T1000 (cell line): ENCODE results near the gene FRRS1.
"Not testable (repeated sequence)": the region's sequence is repeated elsewhere in the genome, so short reads cannot be mapped to it uniquely, and the experiment has no call there.

Source experiments
- DNase-seq: peaks from one replicate; lab custom pipeline; 2025; ENCODE audit warnings: mixed read lengths; lab: John Stamatoyannopoulos, UW

The FRRS1 gene, protein sequence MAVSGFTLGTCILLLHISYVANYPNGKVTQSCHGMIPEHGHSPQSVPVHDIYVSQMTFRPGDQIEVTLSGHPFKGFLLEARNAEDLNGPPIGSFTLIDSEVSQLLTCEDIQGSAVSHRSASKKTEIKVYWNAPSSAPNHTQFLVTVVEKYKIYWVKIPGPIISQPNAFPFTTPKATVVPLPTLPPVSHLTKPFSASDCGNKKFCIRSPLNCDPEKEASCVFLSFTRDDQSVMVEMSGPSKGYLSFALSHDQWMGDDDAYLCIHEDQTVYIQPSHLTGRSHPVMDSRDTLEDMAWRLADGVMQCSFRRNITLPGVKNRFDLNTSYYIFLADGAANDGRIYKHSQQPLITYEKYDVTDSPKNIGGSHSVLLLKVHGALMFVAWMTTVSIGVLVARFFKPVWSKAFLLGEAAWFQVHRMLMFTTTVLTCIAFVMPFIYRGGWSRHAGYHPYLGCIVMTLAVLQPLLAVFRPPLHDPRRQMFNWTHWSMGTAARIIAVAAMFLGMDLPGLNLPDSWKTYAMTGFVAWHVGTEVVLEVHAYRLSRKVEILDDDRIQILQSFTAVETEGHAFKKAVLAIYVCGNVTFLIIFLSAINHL

DNA sequence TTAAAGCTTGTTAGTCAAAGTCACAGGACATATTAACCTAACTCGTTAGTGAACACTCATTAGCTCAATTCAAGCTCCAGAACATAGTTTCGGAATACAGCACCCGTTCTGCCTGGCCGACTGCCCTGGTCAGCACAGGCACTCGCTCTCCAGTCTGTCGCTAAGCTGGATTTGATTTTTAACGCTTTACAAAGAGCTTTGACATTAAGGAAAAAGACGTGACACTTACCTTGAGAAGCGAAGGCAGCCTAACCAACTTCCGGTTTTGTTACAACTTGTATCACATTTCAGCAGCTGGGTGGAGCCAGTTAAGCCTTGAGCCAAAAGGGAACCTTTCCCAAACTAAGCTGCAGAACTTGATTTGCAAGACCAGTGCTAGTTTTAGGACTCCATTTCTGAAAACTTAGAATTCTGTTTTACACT is at the start of gene FRRS1:
Gene FRRS1, minus strand, starts transcription at position 258 of the 423 bp plus-strand sequence. CDS start 17,867 bp downstream, outside the sequence.
- peak; percentile 15 for DNase-seq

DNA sequence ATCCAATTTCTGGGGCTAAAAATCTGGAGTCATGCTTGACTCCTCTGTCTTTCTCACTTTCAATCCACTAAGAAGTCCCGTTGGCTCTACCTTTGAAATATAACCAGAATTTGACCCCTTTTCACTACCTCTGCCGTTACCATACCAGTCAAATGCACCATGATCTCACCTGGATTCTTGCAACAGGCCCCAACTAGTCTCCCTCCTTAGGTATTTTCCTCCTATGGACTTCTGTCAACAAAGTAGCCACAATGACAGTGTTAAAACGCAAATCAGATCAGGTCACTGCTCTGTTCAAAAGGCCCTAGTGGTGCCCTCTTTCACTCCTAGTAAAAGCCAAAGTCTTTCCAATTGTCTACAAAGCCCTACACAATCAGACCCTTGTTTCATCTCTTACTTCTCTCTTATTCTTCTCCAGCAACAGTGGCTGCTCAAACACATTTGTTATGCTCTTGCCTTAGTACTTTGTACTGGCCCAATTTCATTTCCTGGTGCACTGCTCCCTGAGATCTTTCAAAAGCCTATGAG is 48.0 kb upstream of the FRRS1 start:
- no peak for DNase-seq

DNA sequence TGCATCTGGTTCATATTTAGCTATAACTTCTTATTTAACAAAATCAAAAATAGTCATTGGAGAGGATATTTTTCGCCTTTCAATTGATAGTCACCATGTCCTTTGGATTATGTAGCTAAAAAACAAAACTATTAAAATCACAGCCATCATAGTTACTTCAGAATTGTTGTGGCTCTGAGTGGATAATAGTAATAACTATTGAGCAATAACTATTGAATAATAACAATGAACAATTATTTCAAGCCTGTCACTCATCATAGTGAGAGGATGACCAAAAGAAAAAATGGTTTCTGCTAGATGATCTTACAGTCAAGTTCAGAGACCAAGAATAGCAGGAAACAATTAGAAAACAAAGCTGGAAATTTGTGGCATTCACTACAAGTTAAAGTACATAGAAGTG is 45.3 kb upstream of the FRRS1 start:
- no peak for DNase-seq

DNA sequence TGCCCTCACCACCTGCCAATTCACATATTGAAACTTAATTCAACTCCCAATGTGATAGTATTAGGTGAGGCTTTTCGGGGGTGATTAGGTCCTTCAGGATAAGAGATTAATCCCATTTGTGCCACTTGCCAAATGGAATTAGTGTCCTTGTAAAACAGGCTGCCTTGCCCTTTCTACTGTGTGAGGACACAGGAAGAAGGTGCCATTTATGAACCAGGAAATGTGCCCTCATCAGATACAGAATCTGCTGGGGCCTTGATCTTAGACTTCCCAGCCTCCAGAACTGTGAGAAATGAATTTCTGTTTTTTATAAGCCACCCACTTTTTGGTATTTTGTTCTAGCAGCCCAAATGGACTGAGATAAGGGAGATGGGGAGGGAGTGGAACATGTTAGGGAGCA is 44.6 kb upstream of the FRRS1 start:
- DNase-seq = no peak

DNA sequence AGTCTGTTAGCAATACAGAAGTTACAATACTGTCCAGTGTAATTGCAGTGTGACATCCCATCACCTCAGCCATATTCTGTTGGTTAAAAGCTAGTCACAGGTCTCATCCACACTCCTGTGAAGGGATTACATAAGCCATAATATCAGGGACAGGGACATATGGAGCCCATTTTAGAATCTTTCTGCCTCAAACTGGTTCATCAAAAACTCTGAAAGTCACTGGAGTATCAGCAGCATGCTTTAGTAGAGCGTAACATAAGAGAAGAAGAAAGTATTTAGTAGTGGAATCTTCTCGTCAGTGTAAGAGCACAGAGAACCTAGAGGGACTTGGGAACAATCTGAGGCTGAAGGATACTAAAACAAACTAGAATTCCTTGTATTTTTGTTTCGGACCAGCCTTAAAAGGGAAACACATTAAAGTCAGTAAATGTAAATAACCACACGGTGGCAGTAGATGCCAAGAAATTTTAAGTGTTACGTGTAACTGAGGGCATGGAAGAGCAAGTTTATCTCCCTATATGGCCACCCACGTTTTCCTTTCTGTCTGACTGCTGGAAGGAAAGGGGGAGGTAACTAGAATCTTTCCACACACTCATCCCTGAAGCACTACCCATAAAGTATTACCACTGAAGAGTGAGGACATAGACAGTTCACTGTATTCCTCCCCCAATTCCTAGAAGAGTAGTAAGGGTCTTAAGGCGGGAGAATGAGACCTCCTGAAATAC is 42.1 kb upstream of the FRRS1 start:
- DNase-seq = peak; percentile 38

DNA sequence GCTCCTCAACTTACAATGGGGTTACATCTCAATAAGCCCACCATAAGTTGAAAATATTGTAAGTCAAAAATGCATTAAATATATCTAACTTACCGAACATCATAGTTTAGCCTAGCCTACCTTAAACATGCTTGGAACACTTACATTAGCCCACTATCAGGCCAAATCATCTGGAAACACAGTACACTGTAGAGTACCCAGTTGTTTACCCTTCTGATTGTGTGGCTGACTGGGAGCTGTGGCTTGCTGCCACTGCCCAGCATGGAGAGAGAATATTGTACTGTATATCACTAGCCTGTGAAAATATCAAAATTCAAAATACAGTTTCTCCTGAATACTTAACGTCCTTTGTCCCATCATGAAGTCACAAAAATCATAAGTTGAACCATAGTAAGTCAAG is 40.4 kb upstream of the FRRS1 start:
- DNase-seq = no peak

DNA sequence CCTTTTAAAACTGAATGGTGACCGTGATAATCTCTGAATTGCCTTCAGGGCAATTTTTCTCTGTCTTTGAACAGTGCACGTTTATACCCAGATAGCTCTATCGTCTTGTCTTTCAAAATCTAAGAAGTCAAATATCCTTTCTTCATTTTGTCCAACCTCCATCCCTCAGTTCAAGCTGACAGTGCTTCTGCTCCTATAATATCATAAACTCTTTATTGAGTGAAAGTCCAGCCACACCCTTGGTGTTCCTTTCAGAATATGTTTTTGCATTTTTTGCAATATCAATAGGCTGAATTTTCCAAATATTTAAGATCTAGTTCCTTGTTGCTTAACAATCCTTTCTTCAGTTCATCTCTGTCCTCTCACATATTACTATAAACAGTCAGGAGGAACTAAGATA is 35.1 kb upstream of the FRRS1 start:
- no peak for DNase-seq

DNA sequence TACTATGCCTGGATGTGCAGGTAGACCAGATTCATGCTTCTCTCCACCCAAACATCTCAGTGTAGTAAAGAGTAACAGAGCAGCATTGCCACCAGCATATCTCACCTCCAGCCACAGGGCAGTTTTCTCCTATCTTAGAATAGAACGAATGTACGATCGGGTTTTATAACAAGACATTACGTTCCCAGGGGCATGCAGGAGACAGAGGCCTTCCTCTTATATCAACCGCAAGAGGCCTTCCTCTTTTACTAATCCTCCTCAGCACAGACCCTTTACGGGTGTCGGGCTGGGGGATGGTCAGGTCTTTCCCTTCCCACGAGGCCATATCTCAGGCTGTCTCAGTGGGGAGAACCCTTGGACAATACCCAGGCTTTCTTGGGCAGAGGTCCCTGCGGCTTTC is 27.4 kb upstream of the FRRS1 start:
- DNase-seq = not testable (repeated sequence)

DNA sequence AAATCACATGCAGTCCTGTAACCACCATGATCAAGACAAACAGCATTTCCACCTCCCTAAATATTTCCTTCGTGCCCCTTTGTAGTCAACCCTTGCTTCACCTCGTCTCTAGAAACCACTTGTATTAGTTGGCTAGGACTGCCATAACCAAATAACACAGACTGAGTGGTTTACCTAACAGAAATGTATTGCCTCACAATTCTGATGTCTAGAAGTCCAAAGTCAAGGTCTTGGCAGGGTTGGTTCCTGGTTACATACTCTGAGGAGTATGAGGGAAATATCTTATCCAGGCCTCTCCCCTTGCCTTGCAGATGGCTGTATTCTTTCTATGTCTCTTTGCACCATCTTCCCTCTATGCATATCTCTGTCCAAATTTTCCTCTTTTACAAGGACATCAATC is 23.3 kb upstream of the FRRS1 start:
- no peak for DNase-seq

DNA sequence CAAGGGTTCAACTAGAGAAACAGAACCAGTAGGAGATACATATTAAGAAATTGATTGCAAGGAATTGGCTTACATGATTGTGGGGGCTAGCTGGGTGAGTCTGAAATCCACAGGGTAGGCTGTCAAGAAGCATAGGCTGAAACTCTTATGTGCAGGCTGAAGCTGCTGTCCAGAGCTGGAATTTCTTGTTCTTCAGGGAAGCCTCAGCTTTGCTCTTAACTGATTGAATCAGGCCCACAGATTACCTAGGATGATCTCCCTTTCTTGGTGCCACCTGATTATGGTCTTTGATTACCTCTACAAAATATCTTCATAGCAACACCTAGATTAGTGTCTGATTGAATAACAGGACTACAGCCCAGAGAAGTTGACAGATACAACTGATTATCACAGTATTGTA is 22.5 kb upstream of the FRRS1 start:
- no peak for DNase-seq

DNA sequence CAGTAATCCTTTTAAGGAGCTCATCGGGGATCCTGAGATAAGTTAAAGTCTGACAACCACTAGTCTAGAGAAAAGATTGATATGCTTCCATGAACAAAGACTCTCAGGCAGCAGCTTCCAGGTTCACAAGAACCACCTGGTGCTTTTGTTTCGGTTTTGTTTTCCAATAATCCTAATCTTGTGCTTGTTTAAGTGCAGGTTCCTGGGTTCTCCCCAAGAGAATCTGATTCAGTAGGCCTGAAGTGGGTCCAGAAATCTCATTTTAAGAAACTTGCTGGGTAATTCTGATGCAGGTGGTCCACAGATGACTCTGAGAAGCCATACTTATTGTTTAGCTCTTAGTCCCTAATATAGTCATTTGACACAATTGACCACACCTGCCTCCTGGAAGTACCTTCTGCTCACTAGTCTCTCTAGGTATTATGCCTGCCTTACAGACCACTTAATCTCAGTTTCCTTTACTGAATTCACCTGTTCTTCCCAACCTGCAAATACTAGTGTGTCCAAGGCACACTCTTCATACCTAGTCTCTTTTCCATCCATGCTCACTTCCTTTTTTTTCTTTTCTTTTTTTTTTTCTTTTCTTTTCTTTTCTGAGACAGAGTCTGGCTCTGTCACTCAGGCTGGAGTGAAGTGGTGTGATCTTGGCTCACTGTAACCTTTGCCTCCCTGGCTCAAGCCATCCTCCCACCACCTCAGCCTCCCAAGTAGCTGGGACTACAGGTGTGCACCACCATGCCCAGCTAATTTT is 20.5 kb upstream of the FRRS1 start:
- DNase-seq = no peak

DNA sequence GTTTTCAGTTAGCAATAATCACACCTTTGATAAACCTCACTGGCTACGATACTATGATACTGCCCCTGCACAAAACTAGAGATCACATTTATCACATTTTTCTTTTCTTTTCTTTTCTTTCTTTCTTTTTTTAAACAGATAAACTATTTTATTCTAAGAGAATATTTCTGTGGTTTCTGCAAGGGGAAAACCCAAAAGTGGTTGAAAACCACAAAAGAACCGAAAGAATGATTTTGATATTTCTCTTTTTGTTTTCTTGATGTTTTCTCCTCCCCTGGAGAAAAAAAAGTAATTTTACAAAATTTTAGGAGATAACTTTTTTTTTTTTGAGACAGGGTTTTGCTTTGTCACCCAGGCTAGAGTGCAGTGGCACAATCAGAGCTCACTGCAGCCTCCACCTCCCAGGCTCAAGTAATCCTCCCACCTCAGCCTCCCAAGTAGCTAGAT is 18.4 kb upstream of the FRRS1 start:
- DNase-seq = no peak

DNA sequence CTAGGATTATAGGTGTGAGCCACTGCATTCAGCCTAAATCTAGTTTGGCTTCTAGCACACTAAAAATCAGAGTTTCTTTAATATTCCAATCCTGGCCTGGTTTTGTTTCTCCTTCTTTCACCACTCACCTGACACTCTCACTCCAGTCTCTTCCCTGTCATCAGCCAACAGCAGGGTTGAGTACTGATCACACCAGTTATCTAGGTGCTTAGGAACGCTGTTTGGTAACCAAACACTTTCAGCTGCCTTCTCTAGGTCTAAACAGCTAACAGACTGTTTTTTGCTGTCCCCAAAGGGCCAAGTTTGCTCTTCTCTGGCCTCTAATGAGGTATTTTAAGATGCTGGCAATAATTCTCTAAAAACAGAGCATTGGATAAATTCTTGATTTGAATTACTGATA is 17.7 kb upstream of the FRRS1 start:
- DNase-seq = no peak

DNA sequence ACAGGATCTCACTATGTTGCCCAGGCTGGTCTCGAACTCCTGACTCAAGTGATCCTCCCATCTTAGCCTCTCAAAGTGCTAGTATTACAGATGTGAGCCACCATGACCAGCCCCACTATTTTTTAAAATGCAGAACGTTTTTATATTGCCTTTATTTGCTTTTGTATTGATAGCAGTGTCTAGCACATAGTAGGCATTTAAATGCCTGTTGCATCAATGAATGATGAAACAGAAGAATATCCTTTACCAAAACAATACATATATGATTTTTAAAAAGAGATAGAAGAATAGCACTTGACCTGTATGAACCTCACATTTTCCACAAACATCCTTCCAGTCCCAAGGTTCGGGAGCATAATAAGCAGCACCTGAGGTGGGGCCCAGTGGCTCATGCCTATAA is 16.5 kb upstream of the FRRS1 start:
- no peak for DNase-seq

DNA sequence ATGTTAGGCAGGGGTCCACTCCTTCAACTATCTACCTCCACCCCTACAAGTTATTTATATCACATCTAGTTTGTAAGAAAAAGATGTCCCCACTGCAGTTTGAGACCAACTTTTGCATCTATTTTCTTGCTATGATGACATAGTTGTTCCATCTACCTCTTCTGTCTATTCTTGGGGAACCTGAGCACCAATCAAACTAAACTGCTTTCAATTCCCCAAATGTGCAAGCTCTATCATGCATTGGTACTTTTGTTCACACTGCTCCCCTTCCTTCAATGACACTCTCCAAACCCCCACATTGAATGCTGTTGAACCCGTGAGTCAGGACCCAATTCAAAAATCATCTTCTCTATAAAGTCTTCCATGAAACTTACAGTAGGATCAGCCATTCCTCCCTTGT is 16.0 kb upstream of the FRRS1 start:
- no peak for DNase-seq

DNA sequence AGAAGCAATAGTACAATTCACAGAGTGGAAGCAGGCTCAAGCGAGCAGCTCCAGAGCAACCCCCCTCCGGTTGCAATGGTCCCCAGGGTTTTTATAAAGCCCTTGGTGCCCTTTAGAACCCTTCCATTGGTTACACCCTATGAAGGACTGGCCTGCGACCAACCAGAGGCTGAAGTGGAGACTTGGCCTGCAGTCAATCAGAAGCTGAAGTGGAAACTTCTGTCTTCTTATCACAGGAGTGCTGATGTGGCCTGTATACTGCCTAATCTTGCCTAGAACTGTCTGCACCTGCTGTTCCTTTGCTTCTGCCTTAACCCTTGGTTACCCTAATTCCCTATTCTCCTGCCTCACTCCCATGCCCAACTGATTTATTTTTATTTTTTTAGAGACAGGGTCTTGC is 15.4 kb upstream of the FRRS1 start:
- no peak for DNase-seq

DNA sequence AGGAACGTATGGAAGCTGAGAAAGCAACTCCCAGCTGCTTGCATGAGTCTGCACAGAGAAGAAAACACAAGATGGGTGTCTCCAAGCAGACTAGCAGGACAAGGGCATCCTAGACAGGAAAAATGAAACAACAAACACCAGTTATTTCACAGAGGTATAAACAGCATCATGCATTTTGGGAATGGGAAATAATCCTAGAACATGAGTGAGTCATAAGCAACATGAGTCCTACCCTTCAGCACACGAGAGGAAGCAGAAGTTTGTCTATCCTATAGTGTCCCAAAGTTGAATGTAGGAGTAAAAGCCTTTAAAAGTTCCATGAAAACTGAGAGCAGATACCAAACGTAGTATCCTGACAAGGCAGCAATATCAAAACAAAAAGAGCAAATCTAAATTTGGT is 11.3 kb upstream of the FRRS1 start:
- DNase-seq = no peak

DNA sequence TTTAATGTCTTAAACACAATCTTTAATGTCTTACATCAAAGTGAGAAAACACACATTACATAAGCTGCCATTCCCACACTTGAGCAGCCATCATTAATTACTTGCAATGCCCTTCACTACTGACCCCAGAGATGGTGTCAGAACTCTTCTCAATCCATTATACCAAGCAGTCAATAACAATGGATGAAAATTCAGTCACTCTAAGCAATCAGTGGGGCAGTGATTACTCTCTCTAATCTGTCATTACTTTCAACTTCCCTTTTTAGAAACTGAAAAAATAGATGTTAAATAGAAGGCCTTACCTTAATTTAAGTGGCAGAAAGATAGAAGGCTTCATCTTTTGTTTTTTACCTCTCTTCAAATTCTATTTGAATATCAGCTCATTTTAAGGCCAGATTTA is 9.7 kb upstream of the FRRS1 start:
- no peak for DNase-seq

DNA sequence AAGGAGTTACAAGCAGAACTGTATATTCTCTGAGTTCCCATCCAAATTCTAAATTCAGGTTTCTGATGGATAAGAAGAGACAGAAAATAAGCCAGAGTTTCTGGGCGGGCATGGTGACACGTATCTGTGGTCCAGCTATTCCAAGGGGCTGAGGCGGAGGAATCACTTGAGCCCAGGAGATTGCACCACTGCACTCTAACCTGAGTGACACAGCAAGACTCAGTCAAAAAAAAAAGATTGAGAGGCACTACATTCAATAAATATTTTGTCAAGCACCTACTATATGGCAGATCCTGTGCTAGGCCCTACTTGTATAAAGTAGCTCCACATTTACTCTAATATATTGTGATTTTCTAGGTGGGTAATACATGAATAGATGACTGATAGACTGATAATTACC is 6.4 kb upstream of the FRRS1 start:
- no peak for DNase-seq

DNA sequence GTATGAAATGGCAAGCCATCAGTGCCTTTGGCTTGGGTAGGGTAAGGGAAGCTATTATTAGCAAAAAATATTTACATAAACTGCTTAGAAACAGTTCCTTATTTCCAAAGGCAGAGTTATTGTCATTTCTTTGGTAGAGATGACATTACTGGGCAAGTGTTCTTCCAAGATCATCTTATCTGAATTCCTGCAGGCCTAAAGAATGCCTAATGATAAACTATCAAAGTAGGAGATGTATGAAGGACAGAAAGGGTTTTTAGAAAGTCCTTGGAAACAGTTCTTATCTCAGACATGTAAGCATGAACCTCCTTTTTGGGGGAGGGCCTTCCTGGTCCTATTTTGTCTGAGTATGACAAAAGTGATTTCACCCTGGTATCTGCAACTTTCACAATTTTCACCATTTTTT is 5.1 kb upstream of the FRRS1 start:
- no peak for DNase-seq

DNA sequence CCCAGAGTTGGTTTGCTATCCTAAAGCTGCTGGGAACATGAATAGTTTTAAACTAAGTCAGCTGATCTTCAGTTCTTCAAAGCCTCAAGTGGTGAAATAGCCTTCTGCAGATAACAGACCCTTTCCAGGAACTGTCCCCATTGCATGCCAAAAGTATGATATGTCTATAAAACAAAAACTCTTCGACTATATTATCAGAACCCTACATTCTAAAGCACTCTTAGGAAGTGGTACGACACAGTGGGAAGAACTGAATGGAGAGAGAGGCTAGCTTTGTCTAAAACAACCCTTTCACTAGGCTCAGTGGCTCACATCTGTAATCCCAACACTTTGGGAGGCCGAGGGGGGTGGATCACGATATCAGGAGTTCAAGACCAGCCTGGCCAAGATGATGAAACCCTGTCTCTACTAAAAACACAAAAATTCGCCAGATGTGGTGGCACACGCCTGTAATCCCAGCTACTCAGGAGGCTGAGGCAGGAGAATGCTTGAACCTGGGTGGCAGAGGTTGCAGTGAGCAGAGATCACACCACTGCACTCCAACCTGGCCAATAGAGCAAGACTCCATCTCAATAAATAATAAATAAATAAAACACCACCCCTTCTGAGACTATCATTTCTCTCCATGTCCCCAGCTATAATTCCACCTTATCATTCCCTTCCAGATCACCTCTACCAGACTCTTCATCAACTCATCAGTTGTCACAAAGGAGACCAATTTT is 2.2 kb upstream of the FRRS1 start:
- DNase-seq = no peak
